Mucosa of descending colon (tissue), 3 donors: ENCODE results near the gene FAM174B. TPM values are rescaled to one million over a fixed set of nuclear protein-coding genes. Genes with fewer than 3 reads are reported as not detected.

ENCODE experiments used
- ATAC-seq: fragments of 200-7000 bp; cut with Tn5 transposase; one replicate; pipeline ENCODE4 v1.9.1; 2020; ENCODE audit warnings: mild to moderate bottlenecking, moderate library complexity
- DNase-seq, 3 donors: peaks; one replicate each; pipeline ENCODE4 v3.0.0-alpha.2; 2020
- H3K36me3 ChIP-seq: fragments of 200-600 bp; one replicate; pipeline ENCODE4 v1.8.0; 2021; ENCODE audit warnings: low read depth, mild to moderate bottlenecking
- H3K4me1 ChIP-seq: fragments of 200-600 bp; one replicate; pipeline ENCODE4 v1.8.0; 2021; ENCODE audit warnings: low read depth, mild to moderate bottlenecking
- H3K4me3 ChIP-seq: fragments of 200-600 bp; one replicate; pipeline ENCODE4 v1.8.0; 2021; ENCODE audit warnings: mild to moderate bottlenecking
- H3K9me3 ChIP-seq: fragments of 200-600 bp; one replicate; pipeline ENCODE4 v1.8.0; 2021; ENCODE audit warnings: mild to moderate bottlenecking
- intact Hi-C, 2 donors: fragments of 100-400 bp; cut with DNase I in 1 of 2; cut with micrococcal nuclease in 1 of 2; formaldehyde crosslinking; loops; one replicate each; pipeline versions ENCODE4 v1.11.0 to v1.11.1; 2022; cut with DNase I, micrococcal nuclease
- total RNA-seq, 3 donors: library from RNA; stranded (reverse); fragmentation: NEBNext Ultra II Directional in 2 of 3; extraction: Animal tissue kit (Norgen Biotek cat#: 25700) in 2 of 3; gene quantifications; one replicate each; pipeline versions ENCODE4 v1.2.1 to v1.2.4, GENCODE V29; 2021 to 2023
- TF ChIP-seq, protein P1 (sequence below): fragments of 200-600 bp; IDR thresholded peaks from one replicate; pipeline ENCODE4 v1.8.0; 2022; ENCODE audit warnings: antibody characterized with exemption, mild to moderate bottlenecking
- donor health status: DM: no; HTN: no; CAD: no; lungs with moderate emphysema.
- donor health status: DM: no; HTN: no; CAD: no.
- donor health status: DM: no; HTN: yes; CAD: no.

The FAM174B gene
- total RNA-seq, 3 donors from 2014 or later = 14.7 to 30.5 (median 28.5) TPM

DNA sequence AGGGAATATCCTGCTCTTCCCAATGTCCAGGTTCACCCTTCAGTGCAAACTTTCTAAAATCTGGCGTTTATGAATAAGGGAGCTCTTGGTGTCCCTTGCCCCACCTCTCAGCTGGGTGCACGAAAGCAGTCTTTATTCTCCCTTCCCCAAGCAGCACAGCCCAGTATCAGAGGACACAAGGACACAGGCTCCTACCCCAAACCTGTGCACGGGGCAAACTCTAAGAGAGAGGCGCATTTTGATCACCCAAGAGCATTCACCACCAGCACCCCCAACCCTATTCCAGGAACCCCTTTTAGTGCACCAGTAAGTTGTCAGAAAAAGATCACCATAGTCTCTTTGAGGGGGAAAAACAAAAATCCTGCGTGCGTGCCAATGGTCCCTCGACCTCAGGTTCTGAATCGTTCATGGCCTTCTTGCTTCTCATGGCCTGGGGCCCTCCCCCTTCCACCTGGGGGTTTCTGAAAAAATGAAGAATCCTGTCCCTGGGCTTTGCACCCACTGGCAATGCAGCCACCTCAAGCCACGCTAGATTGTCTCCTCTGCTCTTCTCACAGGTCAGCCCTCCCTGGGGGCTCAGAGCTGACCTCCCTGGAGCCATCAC is 78.9 kb downstream of the FAM174B start:
- no peak for ATAC-seq
- no peak overlapping the region for H3K4me3 ChIP-seq
- no peaks in the 10 kb centered on the region for H3K9me3 ChIP-seq
- no peak for DNase-seq
- H3K4me1 ChIP-seq = no peaks in the 10 kb centered on the region
- intact Hi-C loops = no loop called here
- TF ChIP-seq, protein P1, sequence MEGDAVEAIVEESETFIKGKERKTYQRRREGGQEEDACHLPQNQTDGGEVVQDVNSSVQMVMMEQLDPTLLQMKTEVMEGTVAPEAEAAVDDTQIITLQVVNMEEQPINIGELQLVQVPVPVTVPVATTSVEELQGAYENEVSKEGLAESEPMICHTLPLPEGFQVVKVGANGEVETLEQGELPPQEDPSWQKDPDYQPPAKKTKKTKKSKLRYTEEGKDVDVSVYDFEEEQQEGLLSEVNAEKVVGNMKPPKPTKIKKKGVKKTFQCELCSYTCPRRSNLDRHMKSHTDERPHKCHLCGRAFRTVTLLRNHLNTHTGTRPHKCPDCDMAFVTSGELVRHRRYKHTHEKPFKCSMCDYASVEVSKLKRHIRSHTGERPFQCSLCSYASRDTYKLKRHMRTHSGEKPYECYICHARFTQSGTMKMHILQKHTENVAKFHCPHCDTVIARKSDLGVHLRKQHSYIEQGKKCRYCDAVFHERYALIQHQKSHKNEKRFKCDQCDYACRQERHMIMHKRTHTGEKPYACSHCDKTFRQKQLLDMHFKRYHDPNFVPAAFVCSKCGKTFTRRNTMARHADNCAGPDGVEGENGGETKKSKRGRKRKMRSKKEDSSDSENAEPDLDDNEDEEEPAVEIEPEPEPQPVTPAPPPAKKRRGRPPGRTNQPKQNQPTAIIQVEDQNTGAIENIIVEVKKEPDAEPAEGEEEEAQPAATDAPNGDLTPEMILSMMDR = no peak
- H3K36me3 ChIP-seq = no peaks in the 10 kb centered on the region

DNA sequence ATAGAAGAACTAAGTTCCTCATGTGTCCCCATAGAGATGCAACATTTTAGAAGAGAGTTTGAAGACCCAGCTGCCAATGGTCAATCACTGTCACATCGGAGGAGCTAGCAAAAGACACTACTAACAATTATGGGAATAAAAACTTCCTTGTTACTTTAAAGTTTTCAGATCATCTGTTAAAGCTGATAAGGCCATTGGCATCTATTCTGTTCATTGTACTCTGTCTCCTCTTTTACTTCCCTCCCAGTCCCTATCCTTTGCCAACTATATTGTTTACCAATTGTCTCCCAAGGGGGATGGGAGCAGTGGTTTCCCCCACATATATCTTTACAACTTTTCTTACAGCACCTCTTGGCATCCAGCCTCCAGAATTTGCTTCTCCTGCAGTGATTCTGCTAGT is 81.0 kb downstream of the FAM174B start:
- intact Hi-C loops = no loop called here
- DNase-seq (no peak), ATAC-seq (no peak)
- Histone ChIP-seq H3K9me3 (no peaks in the 10 kb centered on the region), H3K4me1 (no peaks in the 10 kb centered on the region), H3K4me3 (no peak overlapping the region), H3K36me3 (no peaks in the 10 kb centered on the region)
- TF ChIP-seq, protein P1 = no peak

DNA sequence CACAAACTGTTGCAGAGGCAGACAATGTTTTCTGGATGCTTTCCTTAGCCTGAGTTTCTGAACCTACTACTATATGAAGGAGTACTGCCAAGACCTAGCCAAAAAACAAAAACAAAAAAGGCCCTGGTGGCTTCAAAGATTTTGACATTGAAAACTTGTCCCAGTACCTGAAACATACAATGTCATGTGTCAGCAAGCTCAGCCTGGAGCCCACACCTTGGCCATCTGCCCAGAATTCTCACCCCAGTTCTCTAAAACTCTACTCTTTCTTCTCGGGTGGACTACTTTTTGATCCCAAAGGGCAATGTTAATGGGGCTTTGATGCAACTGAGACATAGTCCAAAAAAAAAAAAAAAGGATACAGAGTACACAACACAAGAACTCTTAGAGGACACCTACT is 81.4 kb downstream of the FAM174B start:
- Histone ChIP-seq H3K36me3 (no peaks in the 10 kb centered on the region), H3K9me3 (no peaks in the 10 kb centered on the region), H3K4me3 (no peak overlapping the region), H3K4me1 (no peaks in the 10 kb centered on the region)
- ATAC-seq = no peak
- DNase-seq = no peak
- TF ChIP-seq, protein P1 = no peak
- intact Hi-C loops = no loop called here

DNA sequence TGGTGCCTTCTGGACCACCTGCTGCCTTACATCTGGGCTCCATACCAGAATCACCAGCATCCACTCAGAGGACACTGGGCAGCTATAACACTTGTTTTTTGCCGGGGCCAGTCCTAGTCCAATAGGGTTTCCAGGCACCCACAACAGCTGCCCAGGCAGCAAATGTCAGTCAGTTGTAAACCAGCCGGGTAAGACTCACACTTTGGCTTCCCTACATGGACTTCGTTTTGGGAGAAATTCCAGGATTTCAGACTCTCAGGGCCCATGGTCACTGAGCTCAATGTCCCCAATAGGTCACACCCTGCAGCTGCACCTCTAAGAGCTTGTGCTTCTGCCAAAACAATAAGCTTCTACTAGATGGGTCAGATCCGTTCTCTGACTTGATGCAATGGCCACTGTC is 83.8 kb downstream of the FAM174B start:
- ATAC-seq (no peak), DNase-seq (no peak)
- no peaks in the 10 kb centered on the region for H3K36me3 ChIP-seq
- no peaks in the 10 kb centered on the region for H3K4me1 ChIP-seq
- H3K9me3 ChIP-seq = no peaks in the 10 kb centered on the region
- no peak overlapping the region for H3K4me3 ChIP-seq
- intact Hi-C loops = no loop called here
- TF ChIP-seq, protein P1 = no peak

DNA sequence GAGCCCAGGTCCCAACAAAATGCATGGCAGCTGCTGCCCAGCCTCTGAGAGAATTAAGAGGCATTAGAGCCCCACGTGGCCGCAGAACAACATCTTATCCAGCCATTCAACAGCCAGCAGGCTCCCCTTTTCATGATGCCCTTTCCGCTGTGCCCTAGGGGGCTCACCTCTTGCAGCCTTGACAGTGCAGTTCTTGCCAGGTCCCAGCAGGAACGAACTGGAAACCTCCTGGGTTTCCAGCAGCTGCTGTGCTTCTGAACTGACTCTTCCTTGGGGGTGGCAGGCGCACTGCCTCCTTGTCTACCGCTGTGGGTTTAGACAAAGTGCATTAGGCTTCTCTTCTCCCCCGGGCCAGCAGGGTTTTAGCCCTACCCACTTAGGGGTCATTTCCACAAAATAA is 85.2 kb downstream of the FAM174B start:
- intact Hi-C loops = no loop called here
- TF ChIP-seq, protein P1 = no peak
- H3K36me3 ChIP-seq = no peaks in the 10 kb centered on the region
- no peak for DNase-seq
- no peak for ATAC-seq
- H3K4me3 ChIP-seq = no peak overlapping the region
- no peaks in the 10 kb centered on the region for H3K4me1 ChIP-seq
- no peaks in the 10 kb centered on the region for H3K9me3 ChIP-seq

DNA sequence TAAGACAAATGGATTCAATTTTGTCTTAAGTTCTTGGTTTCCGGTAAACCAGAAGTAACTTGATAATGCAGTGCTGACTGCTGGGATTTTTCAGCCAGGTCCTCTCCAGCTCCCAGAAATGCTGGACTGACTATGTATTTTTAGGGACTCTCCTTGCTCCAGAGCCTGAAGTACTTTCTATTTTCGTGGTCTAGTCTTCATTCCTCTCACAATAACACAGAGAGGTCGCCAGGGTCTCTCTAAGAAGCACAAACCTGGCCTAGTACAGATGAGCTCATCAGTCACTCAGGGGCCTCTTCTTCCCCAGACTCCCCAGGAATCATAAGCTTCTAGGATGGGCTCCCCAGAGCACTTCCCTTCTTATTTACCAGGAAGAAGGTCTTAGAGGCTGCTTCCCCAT is 85.8 kb downstream of the FAM174B start:
- ATAC-seq = no peak
- H3K36me3 ChIP-seq = no peaks in the 10 kb centered on the region
- DNase-seq = no peak
- no peaks in the 10 kb centered on the region for H3K4me1 ChIP-seq
- no peak overlapping the region for H3K4me3 ChIP-seq
- intact Hi-C loops = no loop called here
- H3K9me3 ChIP-seq = no peaks in the 10 kb centered on the region
- TF ChIP-seq, protein P1 = no peak
